PC-3 (cell line): ENCODE measurements around the gene P3H2. TPM values are rescaled to one million over a fixed set of nuclear protein-coding genes. Genes with fewer than 3 reads are reported as not detected.
A peak's percentile ranks its signal among the peaks of the same experiment; 100 is the strongest.

Experiments used
- ATAC-seq: fragments of 200-7000 bp; cut with Tn5 transposase; 2 replicates; pipeline ENCODE4 v1.9.1; 2020; ENCODE audit warnings: mild to moderate bottlenecking, moderate library complexity
- BruUV-seq: library from RNA; stranded (reverse); fragments of 400-500 nt; replicated peaks from 2 replicates; lab custom pipeline; 2021; lab: Mats Ljungman, UMichigan
- CTCF ChIA-PET: fragments of 300-600 bp; sonication (Branson Sonifier 250); formaldehyde crosslinking; loops from one replicate; lab custom pipeline; 2022; ENCODE audit warnings: antibody characterized with exemption; lab: Charles Lee
- POLR2A ChIA-PET: fragments of 300-600 bp; sonication (Branson Sonifier 250); formaldehyde crosslinking; loops from one replicate; lab custom pipeline; 2022; ENCODE audit warnings: antibody characterized with exemption; ENCODE audit not compliant: unreplicated experiment; lab: Charles Lee
- DNase-seq: peaks from one replicate; pipeline ENCODE4 v3.0.0-alpha.2; 2015
- H2AFZ ChIP-seq: fragments of 300-600 bp; sonication (generic); 2 replicates; pipeline ENCODE4 v1.6.0; 2016; ENCODE audit warnings: antibody characterized with exemption, low read length
- H3F3A ChIP-seq: fragments of 300-600 bp; sonication (generic); one replicate; pipeline ENCODE4 v1.6.0; 2017; ENCODE audit warnings: antibody characterized with exemption, low read length, control low read depth, mild to moderate bottlenecking; ENCODE audit not compliant: unreplicated experiment
- H3K27ac ChIP-seq: fragments of 300-600 bp; sonication (generic); 2 replicates; pipeline ENCODE4 v1.5.1; 2016; ENCODE audit warnings: mild to moderate bottlenecking, low read length
- H3K27me3 ChIP-seq: fragments of 300-600 bp; sonication (generic); 2 replicates; pipeline ENCODE4 v1.6.1; 2016; ENCODE audit warnings: low read length, mixed read lengths
- H3K36me3 ChIP-seq: fragments of 300-600 bp; sonication (generic); 2 replicates; pipeline ENCODE4 v1.6.1; 2016; ENCODE audit warnings: low read depth, mixed run types, low read length, mixed read lengths
- H3K4me1 ChIP-seq: fragments of 300-600 bp; sonication (generic); 2 replicates; pipeline ENCODE4 v1.5.1; 2016; ENCODE audit warnings: low read length; ENCODE audit not compliant: insufficient read depth
- H3K4me2 ChIP-seq: fragments of 300-600 bp; sonication (generic); 2 replicates; pipeline ENCODE4 v1.6.0; 2016; ENCODE audit warnings: low read length
- H3K4me3 ChIP-seq: fragments of 300-600 bp; sonication (generic); 2 replicates; pipeline ENCODE4 v1.5.1; 2016; ENCODE audit warnings: mild to moderate bottlenecking, low read length, mixed read lengths
- H3K79me2 ChIP-seq: fragments of 300-600 bp; sonication (generic); 2 replicates; pipeline ENCODE4 v1.6.1; 2017; ENCODE audit warnings: low read length, mixed read lengths
- H3K9ac ChIP-seq: fragments of 300-600 bp; sonication (generic); 2 replicates; pipeline ENCODE4 v1.6.0; 2016; ENCODE audit warnings: mild to moderate bottlenecking, low read length
- H3K9me2 ChIP-seq: fragments of 300-600 bp; sonication (generic); replicated peaks from 2 replicates; pipeline ENCODE4 v1.6.1; 2016; ENCODE audit warnings: mixed run types, low read length, mixed read lengths
- H3K9me3 ChIP-seq: fragments of 300-600 bp; sonication (generic); 2 replicates; pipeline ENCODE4 v1.6.1; 2016; ENCODE audit warnings: low read length, mixed read lengths
- H4K20me1 ChIP-seq: fragments of 300-600 bp; sonication (generic); 2 replicates; pipeline ENCODE4 v1.6.1; 2016; ENCODE audit warnings: low read length, mixed read lengths
- EZH2 ChIP-seq: fragments of 300-600 bp; sonication (generic); IDR thresholded peaks from one replicate; pipeline ENCODE4 v1.6.1; 2017; ENCODE audit warnings: antibody characterized with exemption, mild to moderate bottlenecking, low read length; ENCODE audit not compliant: unreplicated experiment
- EZH2phosphoT487 ChIP-seq: fragments of 300-600 bp; sonication (generic); IDR thresholded peaks from 2 replicates; pipeline ENCODE4 v1.6.1; 2018; ENCODE audit warnings: mild to moderate bottlenecking, antibody characterized with exemption, low read length, borderline replicate concordance
- intact Hi-C: fragments of 100-400 bp; cut with micrococcal nuclease; formaldehyde crosslinking; loops from 2 replicates; pipeline ENCODE4 v1.9.0; 2023
- total RNA-seq: library from RNA; depleted of rRNA; stranded (reverse); fragments of >200 nt; gene quantifications from 2 replicates; pipeline ENCODE4 v1.2.3, GENCODE V29; 2014
- TF ChIP-seq, protein P1 (sequence below): fragments of 300-600 bp; sonication (generic); conservative IDR thresholded peaks from 2 replicates; pipeline ENCODE4 v1.5.1; 2017; ENCODE audit warnings: antibody characterized with exemption, low read depth, mild to moderate bottlenecking, low read length

Gene P3H2
- total RNA-seq, 1 experiment from 2014 or later: 4.5 TPM

DNA sequence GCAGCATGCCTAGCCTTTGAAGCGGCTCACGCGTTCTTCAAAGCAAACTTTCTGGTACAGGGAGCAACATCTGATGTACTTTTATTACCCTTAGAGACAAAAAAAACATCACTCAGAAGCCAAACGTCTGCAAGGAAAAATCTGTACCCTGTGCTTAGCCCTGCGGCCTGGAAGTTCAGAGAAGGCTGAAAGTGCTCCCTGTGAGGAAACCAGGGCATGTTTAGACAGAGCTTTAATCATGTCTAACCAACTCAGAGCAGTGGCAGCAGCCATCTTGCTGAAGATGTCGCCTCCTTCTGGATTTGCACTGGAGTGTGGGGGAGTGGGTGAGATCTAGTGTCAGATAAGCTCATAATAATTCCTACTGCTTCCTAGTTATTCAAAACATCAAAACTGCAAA, 170.4 kb downstream of the P3H2 start:
- no peak for ATAC-seq
- no peak for DNase-seq
- H3K4me1 ChIP-seq: peaks cover 16% of the 10 kb centered on the region

DNA sequence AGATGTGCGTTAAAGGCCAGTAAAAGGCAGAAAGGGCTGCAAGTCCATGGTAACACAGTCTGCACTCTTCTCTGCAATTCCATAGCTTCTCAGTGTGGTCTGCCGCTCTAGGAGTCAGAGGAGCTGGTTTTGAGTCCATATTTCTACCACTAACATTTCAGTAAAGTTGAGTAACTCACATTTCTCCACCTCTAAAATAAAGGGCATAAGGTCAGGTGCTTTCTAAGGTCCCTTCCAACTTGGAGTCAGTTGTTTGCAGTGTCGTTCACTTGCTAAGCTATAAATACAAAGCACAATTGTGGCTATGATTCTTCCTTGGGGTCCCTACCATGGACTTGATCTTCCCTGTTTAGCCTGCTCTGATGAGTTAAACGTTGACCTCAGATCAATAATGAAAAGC, 171.1 kb downstream of the P3H2 start:
- intact Hi-C loops: loop anchor here (2.0 to 10.0 kb wide), 7 partner anchors 42 to 975 kb away; no protein-coding TSS in a partner anchor
- Histone ChIP-seq H3K4me2 (no peak overlapping the region), H3K9ac (no peak overlapping the region), H3F3A (no peaks in the 10 kb centered on the region), H3K4me3 (no peak overlapping the region), H3K79me2 (no peaks in the 10 kb centered on the region), H3K27ac (no peak overlapping the region), H3K9me2 (no peaks in the 10 kb centered on the region), H3K4me1 (peaks cover 23% of the 10 kb centered on the region), H2AFZ (no peak overlapping the region), H4K20me1 (no peaks in the 10 kb centered on the region), H3K9me3 (no peaks in the 10 kb centered on the region), H3K27me3 (no peaks in the 10 kb centered on the region), H3K36me3 (no peaks in the 10 kb centered on the region)
- CTCF ChIA-PET: no interaction called here
- DNase-seq (no peak), ATAC-seq (no peak)
- no peak for TF ChIP-seq EZH2phosphoT487
- TF ChIP-seq EZH2: no peak
- TF ChIP-seq, protein P1, sequence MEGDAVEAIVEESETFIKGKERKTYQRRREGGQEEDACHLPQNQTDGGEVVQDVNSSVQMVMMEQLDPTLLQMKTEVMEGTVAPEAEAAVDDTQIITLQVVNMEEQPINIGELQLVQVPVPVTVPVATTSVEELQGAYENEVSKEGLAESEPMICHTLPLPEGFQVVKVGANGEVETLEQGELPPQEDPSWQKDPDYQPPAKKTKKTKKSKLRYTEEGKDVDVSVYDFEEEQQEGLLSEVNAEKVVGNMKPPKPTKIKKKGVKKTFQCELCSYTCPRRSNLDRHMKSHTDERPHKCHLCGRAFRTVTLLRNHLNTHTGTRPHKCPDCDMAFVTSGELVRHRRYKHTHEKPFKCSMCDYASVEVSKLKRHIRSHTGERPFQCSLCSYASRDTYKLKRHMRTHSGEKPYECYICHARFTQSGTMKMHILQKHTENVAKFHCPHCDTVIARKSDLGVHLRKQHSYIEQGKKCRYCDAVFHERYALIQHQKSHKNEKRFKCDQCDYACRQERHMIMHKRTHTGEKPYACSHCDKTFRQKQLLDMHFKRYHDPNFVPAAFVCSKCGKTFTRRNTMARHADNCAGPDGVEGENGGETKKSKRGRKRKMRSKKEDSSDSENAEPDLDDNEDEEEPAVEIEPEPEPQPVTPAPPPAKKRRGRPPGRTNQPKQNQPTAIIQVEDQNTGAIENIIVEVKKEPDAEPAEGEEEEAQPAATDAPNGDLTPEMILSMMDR: no peak
- POLR2A ChIA-PET: no interaction called here
- no TSS peak for BruUV-seq

More for the DNA sequence above, 170.4 kb downstream of the P3H2 start:
- no peaks in the 10 kb centered on the region for H3K9me3 ChIP-seq
- no peak overlapping the region for H3K27ac ChIP-seq
- no peaks in the 10 kb centered on the region for H3K79me2 ChIP-seq
- TF ChIP-seq EZH2phosphoT487: no peak
- TF ChIP-seq, protein P1: peak; percentile 24; the same call in 1 of the 2 replicates
- no peaks in the 10 kb centered on the region for H3K27me3 ChIP-seq
- no TSS peak for BruUV-seq
- no peaks in the 10 kb centered on the region for H3K9me2 ChIP-seq
- no peak overlapping the region for H3K4me2 ChIP-seq
- CTCF ChIA-PET: no interaction called here
- H4K20me1 ChIP-seq: no peaks in the 10 kb centered on the region
- POLR2A ChIA-PET: no interaction called here
- no peaks in the 10 kb centered on the region for H3F3A ChIP-seq
- H3K4me3 ChIP-seq: no peak overlapping the region
- H3K9ac ChIP-seq: no peak overlapping the region
- no peak overlapping the region for H2AFZ ChIP-seq
- intact Hi-C loops: no loop called here
- no peaks in the 10 kb centered on the region for H3K36me3 ChIP-seq

DNA sequence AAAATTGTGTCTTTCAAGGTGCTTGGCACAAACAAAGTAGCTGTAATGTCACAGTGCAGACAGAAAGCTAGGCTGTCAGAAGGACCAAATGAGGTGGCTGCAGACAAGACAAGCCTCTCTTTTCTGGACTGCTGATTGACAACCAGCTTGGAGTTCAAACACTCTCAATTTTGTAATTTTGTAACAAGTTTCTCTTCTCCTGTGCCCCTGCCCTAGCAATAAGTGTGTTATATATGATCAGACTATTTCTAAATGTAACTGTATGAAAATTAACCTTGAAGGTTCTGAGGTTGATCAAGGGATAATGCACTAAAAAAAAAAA, 172.0 kb downstream of the P3H2 start:
- no peaks in the 10 kb centered on the region for H4K20me1 ChIP-seq
- ATAC-seq (no peak), DNase-seq (no peak)
- peaks cover 32% of the 10 kb centered on the region for H3K4me1 ChIP-seq
- no peaks in the 10 kb centered on the region for H3K79me2 ChIP-seq
- intact Hi-C loops: loop anchor here (1.0 to 10.0 kb wide), 10 partner anchors 41 to 974 kb away; no protein-coding TSS in a partner anchor
- TF ChIP-seq EZH2 (no peak), EZH2phosphoT487 (no peak)
- TF ChIP-seq, protein P1: no peak
- no peak overlapping the region for H3K4me2 ChIP-seq
- no peaks in the 10 kb centered on the region for H3K9me2 ChIP-seq
- H3K9ac ChIP-seq: no peak overlapping the region
- H3K27ac ChIP-seq: no peak overlapping the region
- no peaks in the 10 kb centered on the region for H3K36me3 ChIP-seq
- no TSS peak for BruUV-seq
- no peak overlapping the region for H3K4me3 ChIP-seq
- H3K27me3 ChIP-seq: no peaks in the 10 kb centered on the region
- POLR2A ChIA-PET: interaction anchor here (0.6 kb wide), 1 partner anchor 264 kb away, joined by 3 read pairs; no protein-coding TSS in a partner anchor
- CTCF ChIA-PET: interaction anchor here (0.6 to 1.2 kb wide), 8 partner anchors 124 to 679 kb away, joined by 3 to 10 read pairs (median 4); no protein-coding TSS in a partner anchor
- no peaks in the 10 kb centered on the region for H3K9me3 ChIP-seq
- no peaks in the 10 kb centered on the region for H3F3A ChIP-seq
- H2AFZ ChIP-seq: 0 out of 2 replicates have a peak overlapping the region, but pooled peaks have one; percentile 3
